ENCODE measurements around the gene LDB3. TPM values are rescaled to one million over a fixed set of nuclear protein-coding genes. Genes with fewer than 3 reads are reported as not detected.

LDB3 gene
- total and polyA plus RNA-seq, 5 experiments from 2014 or later: 0.08 to 0.29 TPM; not detected in 3

DNA sequence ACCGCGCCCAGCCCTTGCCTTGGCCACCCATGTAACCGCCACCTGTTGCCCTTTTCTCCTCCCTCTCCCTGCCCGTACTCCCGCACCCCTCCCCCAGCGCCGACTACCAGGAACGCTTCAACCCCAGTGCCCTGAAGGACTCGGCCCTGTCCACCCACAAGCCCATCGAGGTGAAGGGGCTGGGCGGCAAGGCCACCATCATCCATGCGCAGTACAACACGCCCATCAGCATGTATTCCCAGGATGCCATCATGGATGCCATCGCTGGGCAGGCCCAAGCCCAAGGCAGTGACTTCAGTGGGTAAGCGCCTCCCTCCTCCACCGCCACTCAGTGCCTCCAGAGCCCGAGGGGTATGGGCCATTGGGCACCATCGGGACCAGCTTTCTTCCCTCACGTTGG is 18.7 kb downstream of the LDB3 start:
- ATAC-seq: no peak
- Mint-ChIP-seq H3K27me3 (peaks cover 0 to 11% (median 6%) of the 10 kb centered on the region in 5 donors), H3K9me3 (no peaks in the 10 kb centered on the region), H3K4me3 (no peak overlapping the region), H3K4me1 (peaks cover 0 to 13% (median 4%) of the 10 kb centered on the region in 4 donors), H3K27ac (no peak overlapping the region), H3K36me3 (no peaks in the 10 kb centered on the region)
- POLR2A ChIA-PET: no interaction called here
- DNase-seq: no peak

DNA sequence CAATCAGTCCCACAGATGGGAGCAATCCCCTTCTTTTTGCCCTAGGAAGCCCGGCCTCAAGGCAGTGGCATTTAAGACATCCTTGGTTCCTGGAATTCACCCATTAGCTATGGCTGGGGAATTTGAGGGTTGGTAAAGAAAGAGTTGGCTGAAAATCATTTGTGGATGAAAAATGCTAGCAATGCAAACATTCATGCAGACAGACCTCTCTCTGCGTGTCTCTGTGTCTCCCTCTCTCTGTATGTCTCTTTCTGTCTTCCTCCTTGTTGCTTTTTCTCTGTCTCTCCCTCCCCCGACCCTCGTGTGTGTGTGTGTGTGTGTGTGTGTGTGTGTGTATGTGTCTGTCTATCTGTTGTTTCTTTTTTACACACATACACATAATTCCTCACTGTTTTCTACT is 19.4 kb downstream of the LDB3 start:
- Mint-ChIP-seq H3K4me1 (peaks cover 0 to 13% (median 4%) of the 10 kb centered on the region in 4 donors), H3K9me3 (no peaks in the 10 kb centered on the region), H3K27me3 (peaks cover 0 to 11% (median 4%) of the 10 kb centered on the region in 5 donors), H3K36me3 (no peaks in the 10 kb centered on the region), H3K27ac (no peak overlapping the region), H3K4me3 (no peak overlapping the region)
- no peak for ATAC-seq
- DNase-seq: no peak
- POLR2A ChIA-PET: no interaction called here

DNA sequence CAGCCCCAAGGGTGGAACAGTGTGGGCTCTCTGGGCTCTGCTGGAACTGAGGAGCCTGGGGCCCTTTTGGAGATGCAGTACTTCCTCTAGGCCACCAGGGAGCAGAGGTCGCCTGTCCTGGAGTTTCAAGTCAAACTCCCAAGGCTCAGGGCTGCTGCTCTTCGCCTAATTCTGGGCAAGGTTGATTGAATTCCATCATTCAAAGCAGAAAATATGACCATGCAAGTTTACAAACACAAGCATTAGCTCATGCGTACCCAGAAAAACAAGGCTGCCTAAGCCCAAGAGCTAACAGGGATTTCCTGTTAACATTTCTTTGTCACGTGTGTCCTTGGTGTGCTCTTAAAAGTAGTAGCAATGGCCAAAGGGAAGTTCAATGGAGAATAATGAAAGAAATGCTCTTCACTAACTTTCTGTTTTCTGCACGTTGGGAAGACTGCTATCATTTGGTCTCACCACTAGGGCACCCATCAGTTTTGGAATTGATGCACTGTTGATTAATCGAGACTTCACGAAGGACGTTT is 20.1 kb downstream of the LDB3 start:
- Mint-ChIP-seq H3K27me3 (peaks cover 0 to 9% (median 4%) of the 10 kb centered on the region in 5 donors), H3K36me3 (no peaks in the 10 kb centered on the region), H3K9me3 (no peaks in the 10 kb centered on the region), H3K4me3 (no peak overlapping the region), H3K4me1 (peaks cover 0 to 13% (median 4%) of the 10 kb centered on the region in 4 donors), H3K27ac (peak overlapping the region in 1 of 10 donors; percentile 65)
- DNase-seq (peak in 9 of 10 donors; percentile 13 to 52 (median 36)), ATAC-seq (peak; percentile 84 to 90)
- POLR2A ChIA-PET: interaction anchor here (0.7 kb wide), 1 partner anchor 63 kb away, joined by 3 read pairs; no protein-coding TSS in a partner anchor

DNA sequence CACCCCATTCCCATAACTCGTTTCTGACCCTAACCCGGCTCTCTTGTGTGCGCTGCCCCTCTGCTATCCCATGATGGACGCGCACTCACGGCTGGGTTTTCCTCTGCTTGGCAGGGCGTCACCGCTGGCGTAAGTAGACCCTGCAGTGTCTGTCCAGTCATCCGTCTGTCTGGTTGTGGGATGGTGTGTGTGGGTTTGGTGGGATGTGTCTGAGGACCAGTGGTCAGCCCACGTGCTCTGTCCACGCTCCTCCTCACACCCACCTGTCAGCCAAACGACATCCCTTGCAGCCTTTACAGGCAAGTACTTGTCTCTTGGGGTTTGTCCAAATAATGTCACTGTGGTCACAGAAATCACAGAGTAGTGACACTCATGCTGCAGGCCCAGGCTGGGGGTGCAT is 20.8 kb downstream of the LDB3 start:
- no peak for DNase-seq
- POLR2A ChIA-PET: no interaction called here
- Mint-ChIP-seq H3K9me3 (no peaks in the 10 kb centered on the region), H3K36me3 (no peaks in the 10 kb centered on the region), H3K27ac (peak overlapping the region in 1 of 10 donors; percentile 65), H3K4me1 (peaks cover 2 to 13% (median 5%) of the 10 kb centered on the region in 4 donors), H3K27me3 (peaks cover 0 to 9% (median 4%) of the 10 kb centered on the region in 5 donors), H3K4me3 (no peak overlapping the region)
- no peak for ATAC-seq

DNA sequence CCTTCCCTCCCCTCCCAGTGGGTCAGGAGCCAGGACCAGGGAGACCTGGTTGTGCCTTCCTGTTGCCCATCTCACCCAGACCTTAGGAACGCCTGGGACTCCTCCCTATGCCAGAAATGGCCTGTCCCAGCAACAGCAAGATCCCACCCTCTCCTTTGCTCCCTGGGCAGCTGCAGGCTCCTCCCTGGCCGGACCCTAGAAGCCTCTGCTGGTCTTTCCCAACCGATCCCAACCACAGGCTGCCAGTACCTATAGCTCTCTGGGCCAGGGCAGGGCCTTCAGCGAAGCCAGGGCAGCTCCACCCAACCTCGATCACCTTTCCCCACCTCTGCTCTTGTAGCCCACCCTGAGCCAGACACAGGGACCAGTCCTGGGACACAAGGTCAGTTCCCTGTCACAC is 21.9 kb downstream of the LDB3 start:
- ATAC-seq: no peak
- Mint-ChIP-seq H3K4me3 (no peak overlapping the region), H3K36me3 (no peaks in the 10 kb centered on the region), H3K27me3 (peaks cover 0 to 8% (median 4%) of the 10 kb centered on the region in 5 donors), H3K4me1 (peaks cover 2 to 13% (median 5%) of the 10 kb centered on the region in 4 donors), H3K27ac (no peak overlapping the region), H3K9me3 (no peaks in the 10 kb centered on the region)
- DNase-seq: no peak
- POLR2A ChIA-PET: no interaction called here

DNA sequence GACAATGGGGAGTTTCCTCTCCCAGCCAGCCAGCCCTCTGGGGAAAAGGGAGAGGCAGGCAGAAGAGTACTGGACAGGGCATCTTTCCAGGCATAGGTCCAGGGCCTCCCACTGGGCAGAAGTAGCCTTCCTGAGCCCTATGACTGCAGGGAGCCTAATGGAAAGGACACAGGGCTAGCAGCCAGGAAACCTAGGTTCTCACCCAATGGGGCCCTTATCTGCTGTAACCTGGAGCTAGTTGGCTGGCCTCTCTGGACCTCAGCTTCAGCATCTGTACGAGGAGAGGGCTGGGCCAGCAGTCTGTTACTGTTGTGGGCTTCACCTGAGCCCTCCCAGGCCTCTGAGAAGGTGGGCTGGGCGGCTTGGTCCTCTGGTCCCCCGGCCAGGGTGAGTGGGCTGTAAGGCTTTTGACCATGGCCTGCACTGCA is 22.4 kb downstream of the LDB3 start:
- no peak overlapping the region for H3K4me3 Mint-ChIP-seq
- no peaks in the 10 kb centered on the region for H3K9me3 Mint-ChIP-seq
- no peak overlapping the region for H3K27ac Mint-ChIP-seq
- peaks cover 2 to 13% (median 5%) of the 10 kb centered on the region in 4 donors for H3K4me1 Mint-ChIP-seq
- POLR2A ChIA-PET: no interaction called here
- peaks cover 0 to 4% (median 3%) of the 10 kb centered on the region in 5 donors for H3K27me3 Mint-ChIP-seq
- H3K36me3 Mint-ChIP-seq: no peaks in the 10 kb centered on the region
- DNase-seq (no peak), ATAC-seq (no peak)

DNA sequence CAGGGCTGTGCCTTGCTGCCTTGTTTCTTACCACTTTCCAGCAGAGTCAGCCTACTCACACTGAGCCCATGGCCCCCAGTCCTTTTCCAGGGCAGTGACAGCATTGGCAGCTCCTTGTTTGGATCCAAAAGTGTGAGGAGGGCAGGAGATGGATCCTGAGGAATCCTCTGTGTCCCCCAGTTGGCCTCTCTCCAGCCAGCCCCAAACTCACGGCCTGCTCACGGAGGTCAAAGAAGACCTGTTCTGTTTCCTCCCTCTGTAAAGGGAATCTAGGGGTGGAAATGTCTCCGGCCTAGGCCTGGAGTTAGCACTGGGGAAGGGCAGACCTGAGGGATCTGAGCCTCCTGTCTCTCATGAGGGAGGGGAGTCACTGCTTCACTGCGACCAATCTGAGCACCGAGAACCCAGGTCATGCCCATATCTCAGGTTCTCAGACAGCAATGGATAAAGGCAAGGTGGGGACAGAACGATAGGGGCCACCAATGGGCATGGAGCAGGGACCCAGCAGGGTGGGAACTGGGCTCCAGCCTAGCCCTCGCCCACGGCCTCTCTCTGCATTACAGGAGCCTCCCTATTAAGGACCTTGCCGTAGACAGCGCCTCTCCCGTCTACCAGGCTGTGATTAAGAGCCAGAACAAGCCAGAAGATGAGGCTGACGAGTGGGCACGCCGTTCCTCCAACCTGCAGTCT is 23.2 kb downstream of the LDB3 start:
- Mint-ChIP-seq H3K27me3 (peaks cover 0 to 4% (median 0%) of the 10 kb centered on the region in 5 donors), H3K9me3 (no peaks in the 10 kb centered on the region)
- no peak for DNase-seq

DNA sequence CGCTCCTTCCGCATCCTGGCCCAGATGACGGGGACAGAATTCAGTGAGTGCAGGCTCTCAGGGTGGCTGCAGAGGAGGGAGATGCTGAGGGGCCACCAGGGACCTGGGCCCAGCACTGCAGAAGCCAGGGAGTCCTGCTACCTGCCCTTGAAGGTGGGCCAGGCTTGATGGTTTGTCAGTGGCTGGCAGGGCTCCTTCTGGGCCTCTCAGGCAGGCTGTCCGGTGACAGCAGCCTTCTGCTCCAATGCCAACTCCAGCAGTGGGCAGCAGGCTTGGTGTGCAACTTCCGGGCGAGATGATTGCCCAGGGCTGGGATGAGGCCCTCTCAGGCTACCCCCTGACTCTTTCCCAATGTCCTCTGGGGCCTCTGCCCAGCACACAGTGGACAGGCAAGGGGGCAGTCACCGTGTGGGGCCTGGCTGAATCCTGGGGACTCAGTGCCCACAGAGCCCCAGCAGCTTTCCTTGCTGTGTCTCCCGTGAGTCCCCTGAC is 23.8 kb downstream of the LDB3 start:
- Mint-ChIP-seq H3K27ac (no peak overlapping the region), H3K36me3 (no peaks in the 10 kb centered on the region), H3K27me3 (peaks cover 0 to 4% (median 0%) of the 10 kb centered on the region in 5 donors), H3K4me3 (no peak overlapping the region), H3K9me3 (no peaks in the 10 kb centered on the region), H3K4me1 (peaks cover 2 to 13% (median 5%) of the 10 kb centered on the region in 4 donors)
- no peak for DNase-seq
- POLR2A ChIA-PET: no interaction called here
- no peak for ATAC-seq

More for the DNA sequence above, 23.2 kb downstream of the LDB3 start:
- H3K36me3 Mint-ChIP-seq: no peaks in the 10 kb centered on the region
- no peak for ATAC-seq
- H3K4me3 Mint-ChIP-seq: no peak overlapping the region
- POLR2A ChIA-PET: no interaction called here
- no peak overlapping the region for H3K27ac Mint-ChIP-seq
- H3K4me1 Mint-ChIP-seq: peaks cover 2 to 13% (median 5%) of the 10 kb centered on the region in 4 donors

DNA sequence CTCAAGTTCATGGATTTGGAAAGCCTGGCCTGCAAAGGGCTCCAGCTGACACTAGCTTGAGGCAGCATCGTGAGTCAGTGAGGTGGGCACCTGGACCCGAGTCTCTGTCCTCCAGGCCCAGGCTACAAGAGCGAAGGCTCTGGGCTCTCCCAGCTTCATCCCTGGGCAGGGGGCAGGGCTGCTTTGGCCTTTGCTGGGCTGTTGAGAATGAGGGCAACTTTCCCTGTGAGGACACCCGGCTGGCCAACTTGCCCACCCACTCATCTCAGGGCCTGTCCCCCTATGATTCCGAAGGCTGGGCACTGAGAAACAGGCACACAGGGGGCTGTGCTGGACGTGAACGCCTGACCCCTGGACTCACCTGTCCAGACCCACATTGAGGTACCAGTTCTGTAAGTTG is 24.4 kb downstream of the LDB3 start:
- POLR2A ChIA-PET: interaction anchor here (0.5 kb wide), 1 partner anchor 393 kb away, joined by 4 read pairs; no protein-coding TSS in a partner anchor
- Mint-ChIP-seq H3K36me3 (no peaks in the 10 kb centered on the region), H3K4me1 (peaks cover 2 to 13% (median 5%) of the 10 kb centered on the region in 4 donors), H3K9me3 (no peaks in the 10 kb centered on the region), H3K27me3 (peaks cover 0 to 4% (median 0%) of the 10 kb centered on the region in 5 donors), H3K4me3 (no peak overlapping the region), H3K27ac (no peak overlapping the region)
- ATAC-seq (no peak), DNase-seq (no peak)

DNA sequence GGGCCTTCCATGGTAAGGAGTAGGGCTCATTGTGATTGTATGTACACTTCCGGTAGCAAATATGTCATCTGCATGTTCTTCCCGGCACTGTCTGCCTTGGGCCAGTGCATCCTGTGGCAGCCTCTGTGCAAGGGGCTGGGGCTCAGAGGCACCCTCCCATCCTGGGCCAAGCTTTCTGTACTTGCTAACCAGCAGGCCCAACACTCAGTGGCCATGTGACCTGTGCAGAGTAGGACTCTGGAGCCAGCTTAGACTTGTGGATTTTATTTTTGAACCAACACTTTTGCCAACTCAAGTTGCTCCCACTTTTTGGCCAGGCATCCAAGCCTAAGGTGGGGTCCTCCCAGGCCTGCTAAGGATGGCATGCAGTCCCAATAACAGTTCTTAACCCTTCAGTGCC is 25.0 kb downstream of the LDB3 start:
- Mint-ChIP-seq H3K4me1 (peaks cover 2 to 10% (median 5%) of the 10 kb centered on the region in 4 donors), H3K9me3 (no peaks in the 10 kb centered on the region), H3K27me3 (peaks cover 0 to 4% (median 0%) of the 10 kb centered on the region in 5 donors), H3K27ac (no peak overlapping the region), H3K4me3 (no peak overlapping the region), H3K36me3 (no peaks in the 10 kb centered on the region)
- ATAC-seq: no peak
- DNase-seq: no peak
- POLR2A ChIA-PET: interaction anchor here (0.5 kb wide), 1 partner anchor 392 kb away, joined by 4 read pairs; no protein-coding TSS in a partner anchor

DNA sequence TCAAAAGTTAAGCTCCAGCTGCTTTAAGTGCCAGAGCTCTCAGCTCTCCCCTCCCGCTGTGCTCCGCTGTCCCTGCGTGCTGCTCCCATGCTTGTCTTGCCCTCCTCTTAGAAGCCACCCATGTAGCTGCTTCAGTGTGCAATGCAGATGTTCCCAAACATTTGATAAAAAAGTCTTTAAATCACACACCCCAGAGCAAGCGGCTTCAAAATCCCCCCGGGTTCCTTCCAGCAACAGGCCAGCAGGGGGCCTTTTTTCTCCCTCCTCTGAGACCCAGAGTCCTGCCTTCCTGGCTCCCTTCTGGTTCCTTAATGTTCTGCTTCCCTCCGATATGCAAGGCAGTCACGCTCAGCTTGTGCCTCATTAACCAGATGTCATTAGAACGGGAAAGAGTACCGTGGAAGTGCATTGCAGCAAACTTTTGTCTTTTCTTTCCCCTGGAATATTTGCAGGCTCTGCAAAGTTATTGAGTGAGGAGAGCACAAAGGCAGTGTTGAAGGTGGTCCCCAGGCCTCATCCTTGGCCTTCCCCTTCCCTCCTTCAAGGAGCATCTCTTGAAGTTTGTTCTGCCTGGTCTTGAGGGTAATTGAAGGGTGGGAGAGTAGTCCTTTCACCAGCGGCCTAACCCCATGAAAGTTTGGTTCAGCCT is 25.5 kb downstream of the LDB3 start:
- POLR2A ChIA-PET: no interaction called here
- Mint-ChIP-seq H3K4me3 (no peak overlapping the region), H3K36me3 (no peaks in the 10 kb centered on the region), H3K27me3 (peaks cover 0 to 4% (median 0%) of the 10 kb centered on the region in 5 donors), H3K9me3 (no peaks in the 10 kb centered on the region), H3K27ac (no peak overlapping the region), H3K4me1 (peaks cover 0 to 4% (median 4%) of the 10 kb centered on the region in 4 donors)
- DNase-seq (peak in 7 of 10 donors; percentile 7 to 35 (median 26)), ATAC-seq (peak; percentile 53 to 58)

DNA sequence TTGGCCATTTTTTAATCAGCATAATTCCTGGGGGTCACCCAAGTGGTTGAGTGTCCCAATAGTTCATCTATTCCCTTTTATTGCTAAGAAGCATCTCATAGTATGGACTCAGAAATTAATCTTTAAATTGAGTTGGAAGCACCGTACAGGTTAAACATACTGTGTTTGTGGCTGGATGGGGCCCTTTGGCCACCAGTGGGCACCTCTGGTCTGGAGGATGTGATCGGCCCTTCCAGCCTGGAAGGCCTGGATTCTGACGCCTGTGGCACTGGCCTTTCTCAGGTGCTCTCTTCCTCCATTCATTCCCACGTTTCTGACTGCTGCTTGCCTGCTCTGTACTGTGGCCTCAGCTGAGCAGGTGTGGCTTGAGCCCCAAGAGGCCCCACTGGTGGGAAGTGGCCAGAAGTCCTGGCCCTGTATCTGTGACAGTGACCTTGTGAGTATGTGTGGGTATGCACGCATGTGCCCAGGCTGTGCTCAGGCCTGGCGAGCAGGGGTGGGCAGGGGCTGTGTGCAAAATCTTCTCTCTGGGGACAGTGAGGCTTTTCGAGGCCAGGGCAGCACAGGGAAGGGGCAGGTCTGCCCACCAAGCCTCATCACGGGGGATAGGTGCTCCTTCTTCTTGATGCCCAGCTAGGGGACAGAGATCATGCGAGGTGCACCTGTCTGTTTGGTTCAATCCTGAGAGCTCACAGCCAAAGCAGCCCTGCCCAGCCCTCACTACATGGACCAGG is 30.1 kb downstream of the LDB3 start:
- Mint-ChIP-seq H3K4me1 (peaks cover 0 to 7% (median 0%) of the 10 kb centered on the region in 4 donors), H3K36me3 (no peaks in the 10 kb centered on the region), H3K27ac (peak overlapping the region in 1 of 10 donors; percentile 60), H3K27me3 (peaks cover 0 to 10% (median 0%) of the 10 kb centered on the region in 5 donors), H3K9me3 (no peaks in the 10 kb centered on the region), H3K4me3 (no peak overlapping the region)
- DNase-seq: no peak
- no peak for ATAC-seq
- POLR2A ChIA-PET: no interaction called here

Measured in naive thymus-derived CD8-positive, alpha-beta T cell (primary cell).